GM12878 (cell line): Measurements from ENCODE around the gene SAC3D1. TPM values are rescaled to one million over a fixed set of nuclear protein-coding genes. Genes with fewer than 3 reads are reported as not detected.

Experiments
- BCLAF1 ChIP-seq: fragments of 450-650 bp; IDR thresholded peaks from 2 replicates; pipeline ENCODE4 v1.6.1; 2017; ENCODE audit warnings: antibody characterized with exemption, mild to moderate bottlenecking, moderate library complexity
- E2F4 ChIP-seq: IDR thresholded peaks from 2 replicates; pipeline ENCODE4 v1.6.1; 2012; ENCODE audit warnings: low read depth, low read length, improper control_type of control experiment
- EZH2 ChIP-seq: IDR thresholded peaks from 2 replicates; pipeline ENCODE4 v1.6.1; 2012; ENCODE audit warnings: low read depth, mild to moderate bottlenecking, control low read depth, inconsistent platforms, low read length, borderline replicate concordance; ENCODE audit not compliant: control insufficient read depth
- FOS ChIP-seq: IDR thresholded peaks from 3 replicates; pipeline ENCODE4 v1.6.1; 2011; ENCODE audit warnings: borderline replicate concordance; ENCODE audit not compliant: insufficient read length; ENCODE audit errors: extremely low read depth
- IRF3 ChIP-seq: fragments of 450-650 bp; IDR thresholded peaks from 2 replicates; pipeline ENCODE4 v1.6.1; 2014; ENCODE audit warnings: mild to moderate bottlenecking
- MTA3 ChIP-seq: IDR thresholded peaks from 2 replicates; pipeline ENCODE4 v1.6.1; 2012; ENCODE audit warnings: low read length, inconsistent platforms, borderline replicate concordance
- MXI1 ChIP-seq: fragments of 150-350 bp; IDR thresholded peaks from 2 replicates; pipeline ENCODE4 v1.6.1; 2011; ENCODE audit warnings: low read depth, mild to moderate bottlenecking, inconsistent platforms, low read length, improper control_type of control experiment
- NBN ChIP-seq: fragments of 450-650 bp; IDR thresholded peaks from 2 replicates; pipeline ENCODE4 v1.6.1; 2016
- NFIC ChIP-seq: IDR thresholded peaks from 2 replicates; pipeline ENCODE4 v1.6.1; 2012; ENCODE audit warnings: low read depth, mild to moderate bottlenecking, inconsistent platforms, low read length, moderate library complexity
- POLR2AphosphoS2 ChIP-seq: IDR thresholded peaks from 2 replicates; pipeline ENCODE4 v1.6.1; 2011; ENCODE audit warnings: low read depth, mild to moderate bottlenecking, low read length, improper control_type of control experiment, moderate library complexity
- SKIL ChIP-seq: fragments of 450-650 bp; IDR thresholded peaks from 2 replicates; pipeline ENCODE4 v1.6.1; 2017; ENCODE audit warnings: mild to moderate bottlenecking, low read depth, inconsistent platforms; ENCODE audit not compliant: poor library complexity, severe bottlenecking
- SMC3 ChIP-seq: IDR thresholded peaks from 2 replicates; pipeline ENCODE4 v1.6.1; 2011; ENCODE audit warnings: low read length, improper control_type of control experiment, borderline replicate concordance
- SRF ChIP-seq, 2 experiments: IDR thresholded peaks; 2 replicates each; pipeline ENCODE4 v1.6.1; 2011; ENCODE audit warnings: low read depth in 2 of 2, low read length in 2 of 2, mild to moderate bottlenecking in 1 of 2, moderate library complexity in 1 of 2
- YY1 ChIP-seq: IDR thresholded peaks from 2 replicates; pipeline ENCODE4 v1.6.1; 2011; ENCODE audit warnings: low read depth, mild to moderate bottlenecking, low read length
- ZNF207 ChIP-seq: fragments of 450-650 bp; IDR thresholded peaks from 2 replicates; pipeline ENCODE4 v1.6.1; 2014; ENCODE audit warnings: antibody characterized with exemption, mild to moderate bottlenecking, borderline replicate concordance
- ZNF622 ChIP-seq: fragments of 450-650 bp; IDR thresholded peaks from 2 replicates; pipeline ENCODE4 v1.6.1; 2017; ENCODE audit warnings: mild to moderate bottlenecking, inconsistent platforms
- ZSCAN29 ChIP-seq: fragments of 450-650 bp; IDR thresholded peaks from 2 replicates; pipeline ENCODE4 v1.6.1; 2017; ENCODE audit warnings: mild to moderate bottlenecking, moderate library complexity
- ZZZ3 ChIP-seq: IDR thresholded peaks from 2 replicates; pipeline ENCODE4 v1.6.1; 2011; ENCODE audit warnings: low read depth; ENCODE audit not compliant: control insufficient read depth, insufficient read length
- polyA plus RNA-seq, 11 experiments: library from polyadenylated mRNA; depleted of rRNA in 4 of 11; unstranded in 6 of 11; stranded (reverse) in 5 of 11; fragments of >200 nt; fragmentation: Nextera tagmentation in 4 of 11; fragmentation: Illumina TruSeq in 1 of 11; extraction: Ambion mirVana in 4 of 11; extraction: Trizol in 1 of 11; gene quantifications; 1 replicate in 1 of 11; 2 replicates in 10 of 11; pipeline versions ENCODE4 v1.2.1 to v1.2.3, GENCODE V29; 2011 to 2016; ENCODE audit warnings: inconsistent platforms in 2 of 11, missing spikeins in 2 of 11, low read depth in 1 of 11
- total RNA-seq, 4 experiments: library from RNA; depleted of rRNA in 3 of 4; stranded (reverse); fragments of >200 nt in 3 of 4; fragmentation: Illumina TruSeq in 1 of 4; extraction: Trizol in 1 of 4; gene quantifications; 2 replicates each; pipeline versions ENCODE4 v1.2.1 to v1.2.3, GENCODE V29; 2013 to 2021
- TF ChIP-seq, protein P1 (sequence below): fragments of 450-650 bp; formaldehyde crosslinking; IDR thresholded peaks from 2 replicates; pipeline ENCODE4 v1.4.0; 2020; ENCODE audit warnings: mild to moderate bottlenecking, moderate library complexity

The SAC3D1 gene
- total and polyA plus RNA-seq, 10 of the 15 experiments (the other 5 are each of a cell fraction or from before 2014, with no cell fraction given): 0.16 to 44.6 (median 12.1) TPM

DNA sequence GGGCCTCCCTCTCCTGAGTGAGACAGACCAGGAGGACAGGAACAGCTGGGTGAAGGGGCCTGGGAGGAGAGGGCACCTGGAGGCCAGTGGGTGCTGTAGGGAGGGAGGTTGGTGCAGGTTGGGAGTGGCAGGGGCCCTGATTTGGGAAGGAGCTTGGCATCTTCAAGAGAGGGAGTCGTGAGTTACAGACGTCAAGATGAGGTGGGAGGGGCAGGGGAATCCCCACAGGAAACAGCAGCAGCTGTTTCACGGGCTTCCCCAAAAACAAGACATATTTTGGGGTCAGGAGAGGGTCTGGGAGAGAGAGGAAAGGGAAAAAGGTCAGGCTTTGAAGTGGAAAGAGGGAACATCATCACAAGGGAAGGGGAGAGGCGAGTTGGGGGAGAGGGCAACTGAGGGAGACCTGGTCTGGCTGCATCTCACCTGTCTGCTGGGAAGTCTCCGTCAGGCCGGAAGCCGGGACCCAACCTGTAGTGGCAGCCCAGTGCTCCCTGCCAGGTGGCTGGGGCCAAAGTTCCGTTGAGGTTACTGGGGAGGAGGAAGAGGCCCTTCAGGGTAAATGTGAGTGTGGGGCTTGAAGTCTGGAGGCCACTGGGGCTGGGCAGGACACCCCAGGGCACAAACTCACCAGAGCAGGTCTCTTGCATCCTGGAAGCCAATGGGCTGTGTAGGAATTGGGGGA lies 13.0 kb downstream of the SAC3D1 start (continued):
- TF ChIP-seq BCLAF1 (no peak), E2F4 (no peak), SKIL (no peak), IRF3 (no peak), POLR2AphosphoS2 (no peak), ZNF622 (no peak), EZH2 (no peak), MXI1 (no peak), ZNF207 (no peak), NBN (0 out of 2 replicates have a peak, but pooled peaks have one; percentile 16), YY1 (no peak), FOS (no peak), SRF (IDR thresholded peaks at IDR 0.05; ENCODE audit: low read depth in 2 of 2, low read length in 2 of 2) (no peak), SMC3 (no peak), ZSCAN29 (no peak), MTA3 (no peak), ZZZ3 (no peak), NFIC (no peak)
- TF ChIP-seq, protein P1, sequence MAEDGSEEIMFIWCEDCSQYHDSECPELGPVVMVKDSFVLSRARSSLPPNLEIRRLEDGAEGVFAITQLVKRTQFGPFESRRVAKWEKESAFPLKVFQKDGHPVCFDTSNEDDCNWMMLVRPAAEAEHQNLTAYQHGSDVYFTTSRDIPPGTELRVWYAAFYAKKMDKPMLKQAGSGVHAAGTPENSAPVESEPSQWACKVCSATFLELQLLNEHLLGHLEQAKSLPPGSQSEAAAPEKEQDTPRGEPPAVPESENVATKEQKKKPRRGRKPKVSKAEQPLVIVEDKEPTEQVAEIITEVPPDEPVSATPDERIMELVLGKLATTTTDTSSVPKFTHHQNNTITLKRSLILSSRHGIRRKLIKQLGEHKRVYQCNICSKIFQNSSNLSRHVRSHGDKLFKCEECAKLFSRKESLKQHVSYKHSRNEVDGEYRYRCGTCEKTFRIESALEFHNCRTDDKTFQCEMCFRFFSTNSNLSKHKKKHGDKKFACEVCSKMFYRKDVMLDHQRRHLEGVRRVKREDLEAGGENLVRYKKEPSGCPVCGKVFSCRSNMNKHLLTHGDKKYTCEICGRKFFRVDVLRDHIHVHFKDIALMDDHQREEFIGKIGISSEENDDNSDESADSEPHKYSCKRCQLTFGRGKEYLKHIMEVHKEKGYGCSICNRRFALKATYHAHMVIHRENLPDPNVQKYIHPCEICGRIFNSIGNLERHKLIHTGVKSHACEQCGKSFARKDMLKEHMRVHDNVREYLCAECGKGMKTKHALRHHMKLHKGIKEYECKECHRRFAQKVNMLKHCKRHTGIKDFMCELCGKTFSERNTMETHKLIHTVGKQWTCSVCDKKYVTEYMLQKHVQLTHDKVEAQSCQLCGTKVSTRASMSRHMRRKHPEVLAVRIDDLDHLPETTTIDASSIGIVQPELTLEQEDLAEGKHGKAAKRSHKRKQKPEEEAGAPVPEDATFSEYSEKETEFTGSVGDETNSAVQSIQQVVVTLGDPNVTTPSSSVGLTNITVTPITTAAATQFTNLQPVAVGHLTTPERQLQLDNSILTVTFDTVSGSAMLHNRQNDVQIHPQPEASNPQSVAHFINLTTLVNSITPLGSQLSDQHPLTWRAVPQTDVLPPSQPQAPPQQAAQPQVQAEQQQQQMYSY (CRISPR knock-in tag): no peak
